AG04449 (cell line): ENCODE results near the gene MAGEA6.
"Not testable (repeated sequence)": the region's sequence is repeated elsewhere in the genome, so short reads cannot be mapped to it uniquely, and the experiment has no call there.

ENCODE experiments used
- CTCF ChIA-PET: fragments of 350-600 bp; formaldehyde crosslinking; extraction: SDS; loops from one replicate; lab custom pipeline; 2021; ENCODE audit warnings: antibody characterized with exemption; lab: Yijun Ruan, JAX
- POLR2A ChIA-PET: fragments of 400-600, 350-600 bp; formaldehyde crosslinking; extraction: SDS; loops from one replicate; lab custom pipeline; 2020; ENCODE audit warnings: antibody characterized with exemption, inconsistent platforms; lab: Yijun Ruan, JAX
- DNase-seq: peaks from one replicate; pipeline ENCODE4 v3.0.0-alpha.2; 2010; ENCODE audit warnings: low read depth, low spot score
- H3K4me3 ChIP-seq: 2 replicates; pipeline ENCODE4 v1.5.1; 2011; ENCODE audit warnings: low read depth, mild to moderate bottlenecking, control low read depth, low read length
- TF ChIP-seq, protein P1 (sequence below): IDR thresholded peaks from one replicate; pipeline ENCODE4 v1.5.1; 2011; ENCODE audit warnings: mild to moderate bottlenecking, moderate library complexity, low read length, control low read depth, inconsistent platforms; ENCODE audit not compliant: insufficient read depth; ENCODE audit errors: missing control alignments

The MAGEA6 gene

GRCh38 chrX:152769549-152770289 lies at the start of gene MAGEA6:
MAGEA6 (minus strand) TSS chrX:152769689; CDS start chrX:152767650, 2,039 bp downstream.
- H3K4me3 ChIP-seq, CTCF ChIA-PET, DNase-seq, POLR2A ChIA-PET: not testable (repeated sequence)

DNA sequence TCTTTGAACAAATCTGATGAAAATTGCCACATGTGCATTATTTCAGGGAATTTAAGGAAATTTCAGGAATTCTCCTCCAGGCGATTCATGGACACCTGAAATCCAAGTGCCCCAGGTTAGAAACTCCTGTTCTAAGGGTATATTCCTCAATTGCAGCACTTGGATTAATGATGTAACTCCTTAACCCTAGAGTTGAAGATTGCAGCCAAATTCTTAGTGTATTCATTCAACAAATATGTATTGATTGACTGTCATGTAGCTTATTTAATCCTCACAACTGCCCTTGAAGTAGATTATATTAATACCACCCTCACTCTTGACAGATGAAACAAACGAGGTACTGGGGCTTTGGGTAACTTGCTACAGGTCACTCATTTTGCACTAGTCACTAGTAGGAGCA lies 49.8 kb upstream of the MAGEA6 start:
- POLR2A ChIA-PET: no interaction called here
- no peak overlapping the region for H3K4me3 ChIP-seq
- TF ChIP-seq, protein P1, sequence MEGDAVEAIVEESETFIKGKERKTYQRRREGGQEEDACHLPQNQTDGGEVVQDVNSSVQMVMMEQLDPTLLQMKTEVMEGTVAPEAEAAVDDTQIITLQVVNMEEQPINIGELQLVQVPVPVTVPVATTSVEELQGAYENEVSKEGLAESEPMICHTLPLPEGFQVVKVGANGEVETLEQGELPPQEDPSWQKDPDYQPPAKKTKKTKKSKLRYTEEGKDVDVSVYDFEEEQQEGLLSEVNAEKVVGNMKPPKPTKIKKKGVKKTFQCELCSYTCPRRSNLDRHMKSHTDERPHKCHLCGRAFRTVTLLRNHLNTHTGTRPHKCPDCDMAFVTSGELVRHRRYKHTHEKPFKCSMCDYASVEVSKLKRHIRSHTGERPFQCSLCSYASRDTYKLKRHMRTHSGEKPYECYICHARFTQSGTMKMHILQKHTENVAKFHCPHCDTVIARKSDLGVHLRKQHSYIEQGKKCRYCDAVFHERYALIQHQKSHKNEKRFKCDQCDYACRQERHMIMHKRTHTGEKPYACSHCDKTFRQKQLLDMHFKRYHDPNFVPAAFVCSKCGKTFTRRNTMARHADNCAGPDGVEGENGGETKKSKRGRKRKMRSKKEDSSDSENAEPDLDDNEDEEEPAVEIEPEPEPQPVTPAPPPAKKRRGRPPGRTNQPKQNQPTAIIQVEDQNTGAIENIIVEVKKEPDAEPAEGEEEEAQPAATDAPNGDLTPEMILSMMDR: no peak
- no peak for DNase-seq
- CTCF ChIA-PET: interaction anchor here (1.1 to 5.3 kb wide), 4 partner anchors 11 to 1066 kb away, joined by 5 to 39 read pairs (median 22); partner anchors contain the start of genes CETN2 and NSDHL

- no peak overlapping the region for H3K4me3 ChIP-seq
- POLR2A ChIA-PET: no interaction called here
- CTCF ChIA-PET: interaction anchor here (0.9 to 5.3 kb wide), 4 partner anchors 12 to 1065 kb away, joined by 3 to 39 read pairs (median 22); partner anchors contain the start of genes CETN2 and NSDHL
- TF ChIP-seq, protein P1: no peak
- no peak for DNase-seq
Observed at GRCh38 chrX:152818356-152818755, 48.9 kb upstream of the MAGEA6 start.

GRCh38 chrX:152817078-152817764 lies 47.7 kb upstream of the MAGEA6 start:
- POLR2A ChIA-PET: no interaction called here
- TF ChIP-seq, protein P1: peak; percentile 34
- DNase-seq: no peak
- CTCF ChIA-PET: interaction anchor here (1.6 to 5.3 kb wide), 5 partner anchors 10 to 1067 kb away, joined by 4 to 39 read pairs (median 13); partner anchors contain the start of genes CETN2 and NSDHL
- no peak overlapping the region for H3K4me3 ChIP-seq

DNA sequence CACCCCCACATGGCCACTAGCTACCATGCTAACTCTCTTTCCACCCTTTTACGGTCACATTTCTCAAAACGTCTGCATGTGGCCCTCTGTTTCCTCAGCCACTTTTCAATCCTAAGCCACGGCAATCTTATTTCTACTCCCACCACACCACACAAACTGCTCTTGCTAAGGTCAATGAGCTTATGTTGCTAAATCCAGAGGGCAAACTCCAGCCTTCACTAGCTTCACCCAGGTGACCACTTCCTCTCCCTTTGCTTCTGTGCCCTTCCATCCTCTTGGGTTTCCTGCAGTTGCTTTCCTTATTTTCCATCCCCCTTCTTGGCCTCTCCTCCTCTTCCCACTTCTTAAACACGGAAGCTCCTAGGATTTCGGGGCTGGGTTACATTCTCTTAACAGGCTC lies 44.6 kb upstream of the MAGEA6 start:
- ChIA-PET POLR2A (no interaction called here), CTCF (interaction anchor here (1.8 to 2.7 kb wide), 2 partner anchors 172 to 181 kb away, joined by 5 to 12 read pairs; no protein-coding TSS in a partner anchor)

DNA sequence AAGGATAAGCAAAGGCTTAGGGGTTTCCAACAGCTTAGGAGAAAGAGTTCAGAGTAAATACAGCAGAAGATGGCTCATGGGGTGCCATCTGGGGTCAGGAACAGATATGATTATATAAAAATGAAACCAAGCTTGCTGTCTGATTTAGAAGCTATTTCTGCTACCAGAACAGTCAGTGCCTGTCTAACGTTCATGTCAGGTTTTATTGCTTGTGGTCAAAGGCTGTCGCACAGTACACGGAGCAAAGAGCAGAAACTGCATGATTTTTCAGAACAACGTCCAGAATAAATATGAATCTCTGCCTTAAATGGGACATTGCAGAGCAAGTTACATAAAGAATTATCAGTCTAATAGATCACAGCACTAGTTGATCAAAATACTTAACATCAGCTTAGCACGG lies 43.7 kb upstream of the MAGEA6 start:
- no peak overlapping the region for H3K4me3 ChIP-seq
- CTCF ChIA-PET: interaction anchor here (1.8 to 2.7 kb wide), 2 partner anchors 172 to 180 kb away, joined by 5 to 12 read pairs; no protein-coding TSS in a partner anchor
- TF ChIP-seq, protein P1: no peak
- no peak for DNase-seq
- POLR2A ChIA-PET: no interaction called here

More for the DNA sequence above, 44.6 kb upstream of the MAGEA6 start:
- H3K4me3 ChIP-seq: no peak overlapping the region
- no peak for DNase-seq
- TF ChIP-seq, protein P1: no peak
